HepG2 (cell line): ENCODE results near the gene FAM222B. TPM values are rescaled to one million over a fixed set of nuclear protein-coding genes. Genes with fewer than 3 reads are reported as not detected.

Source experiments
- ARNT ChIP-seq: fragments of 450-650 bp; IDR thresholded peaks from 2 replicates; pipeline ENCODE4 v1.6.1; 2017
- BHLHE40 ChIP-seq: IDR thresholded peaks from 2 replicates; pipeline ENCODE4 v1.6.1; 2011; ENCODE audit warnings: low read length, improper control_type of control experiment
- CBFB ChIP-seq: sonication (generic); formaldehyde crosslinking; IDR thresholded peaks from 2 replicates; pipeline ENCODE4 v1.4.0; 2020; ENCODE audit warnings: missing genetic modification reagents
- CENPT ChIP-seq: sonication (generic); formaldehyde crosslinking; IDR thresholded peaks from 2 replicates; pipeline ENCODE4 v1.8.0; 2022; ENCODE audit warnings: low read depth, mild to moderate bottlenecking, moderate library complexity, missing genetic modification reagents
- GATAD2A ChIP-seq: IDR thresholded peaks from 2 replicates; pipeline ENCODE4 v1.6.1; 2016
- KDM4B ChIP-seq: sonication (generic); formaldehyde crosslinking; IDR thresholded peaks from 2 replicates; pipeline ENCODE4 v1.4.0; 2020; ENCODE audit warnings: missing genetic modification reagents
- NPAS2 ChIP-seq: sonication (generic); formaldehyde crosslinking; IDR thresholded peaks from 2 replicates; pipeline ENCODE4 v1.8.0; 2022; ENCODE audit warnings: mild to moderate bottlenecking, missing genetic modification reagents, borderline replicate concordance
- SMAD3 ChIP-seq: sonication (generic); formaldehyde crosslinking; IDR thresholded peaks from 2 replicates; pipeline ENCODE4 v1.4.0; 2020; ENCODE audit warnings: missing genetic modification reagents
- SP1 ChIP-seq, 2 experiments: fragments of 450-650 bp in 1 of 2; sonication (generic) in 1 of 2; formaldehyde crosslinking in 1 of 2; IDR thresholded peaks; 2 replicates each; pipeline versions ENCODE4 v1.4.0 to v1.6.1; 2016 to 2020; ENCODE audit warnings: missing genetic modification reagents in 1 of 2
- SSRP1 ChIP-seq: IDR thresholded peaks from 2 replicates; pipeline ENCODE4 v1.6.1; 2016; ENCODE audit warnings: control low read depth
- TARDBP ChIP-seq: sonication (generic); formaldehyde crosslinking; IDR thresholded peaks from 2 replicates; pipeline ENCODE4 v1.8.0; 2022; ENCODE audit warnings: mild to moderate bottlenecking, missing genetic modification reagents
- TEAD3 ChIP-seq: optimal IDR thresholded peaks from 2 replicates; pipeline ENCODE3; 2016; ENCODE audit warnings: borderline replicate concordance
- TFDP2 ChIP-seq: sonication (generic); formaldehyde crosslinking; IDR thresholded peaks from 2 replicates; pipeline ENCODE4 v1.4.0; 2020; ENCODE audit warnings: missing genetic modification reagents
- YEATS2 ChIP-seq: sonication (generic); formaldehyde crosslinking; IDR thresholded peaks from 2 replicates; pipeline ENCODE4 v1.4.0; 2020; ENCODE audit warnings: missing genetic modification reagents, borderline replicate concordance
- ZBTB34 ChIP-seq: sonication (generic); formaldehyde crosslinking; IDR thresholded peaks from 2 replicates; pipeline ENCODE4 v1.8.0; 2022; ENCODE audit warnings: mild to moderate bottlenecking, missing genetic modification reagents
- ZNF264 ChIP-seq: sonication (generic); formaldehyde crosslinking; IDR thresholded peaks from 2 replicates; pipeline ENCODE4 v1.4.0; 2020; ENCODE audit warnings: missing genetic modification reagents
- ZNF501 ChIP-seq: sonication (generic); formaldehyde crosslinking; IDR thresholded peaks from 2 replicates; pipeline ENCODE4 v1.5.1; 2020; ENCODE audit warnings: mild to moderate bottlenecking, moderate library complexity, missing genetic modification reagents
- ZNF615 ChIP-seq: sonication (generic); formaldehyde crosslinking; IDR thresholded peaks from 2 replicates; pipeline ENCODE4 v1.5.0; 2020; ENCODE audit warnings: mild to moderate bottlenecking, missing genetic modification reagents, borderline replicate concordance
- polyA plus RNA-seq, 8 experiments: library from polyadenylated mRNA; depleted of rRNA in 3 of 8; stranded (reverse) in 7 of 8; unstranded in 1 of 8; fragments of >200 nt; fragmentation: Illumina TruSeq in 4 of 8; extraction: Trizol in 4 of 8; gene quantifications; 2 replicates each; pipeline versions ENCODE4 v1.2.1 to v1.2.3, GENCODE V29; 2011 to 2016; ENCODE audit warnings: low read depth in 4 of 8, missing spikeins in 1 of 8, mixed read lengths in 1 of 8; ENCODE audit not compliant: insufficient read depth in 1 of 8
- total RNA-seq, 5 experiments: library from RNA; depleted of rRNA; stranded (reverse); fragments of >200 nt; fragmentation: Illumina TruSeq; extraction: Trizol; gene quantifications; 2 replicates each; pipeline ENCODE4 v1.2.3, GENCODE V29; 2016; ENCODE audit warnings: low read depth in 1 of 5
- TF ChIP-seq, protein P1 (sequence below): sonication (generic); formaldehyde crosslinking; IDR thresholded peaks from 2 replicates; pipeline ENCODE4 v1.8.1; 2022; ENCODE audit warnings: mild to moderate bottlenecking, missing genetic modification reagents
- TF ChIP-seq, protein P2 (sequence below): sonication (generic); formaldehyde crosslinking; IDR thresholded peaks from 2 replicates; pipeline ENCODE4 v1.4.0; 2020; ENCODE audit warnings: low read depth, missing genetic modification reagents

The FAM222B gene
- total and polyA plus RNA-seq, 2 of the 13 experiments (the other 11 are each of a cell fraction or from before 2014, with no cell fraction given): 3.5 to 7.3 TPM

- no peak for TF ChIP-seq ZNF615 (CRISPR knock-in tag)
- TF ChIP-seq ZNF501 (CRISPR knock-in tag): peak; percentile 50; the same call in 1 of the 2 replicates
- TF ChIP-seq YEATS2 (CRISPR knock-in tag): peak; percentile 71; the same call in 1 of the 2 replicates
- no peak for TF ChIP-seq ZBTB34 (CRISPR knock-in tag)
- TF ChIP-seq SP1 (IDR thresholded peaks at IDR 0.05): no peak
- TF ChIP-seq SP1 (CRISPR knock-in tag; IDR thresholded peaks at IDR 0.05): no peak; the same call in 1 of the 2 replicates
- TF ChIP-seq NPAS2: no peak
- 0 out of 2 replicates have a peak, but pooled peaks have one; percentile 25 for TF ChIP-seq KDM4B (CRISPR knock-in tag)
- TF ChIP-seq, protein P1, sequence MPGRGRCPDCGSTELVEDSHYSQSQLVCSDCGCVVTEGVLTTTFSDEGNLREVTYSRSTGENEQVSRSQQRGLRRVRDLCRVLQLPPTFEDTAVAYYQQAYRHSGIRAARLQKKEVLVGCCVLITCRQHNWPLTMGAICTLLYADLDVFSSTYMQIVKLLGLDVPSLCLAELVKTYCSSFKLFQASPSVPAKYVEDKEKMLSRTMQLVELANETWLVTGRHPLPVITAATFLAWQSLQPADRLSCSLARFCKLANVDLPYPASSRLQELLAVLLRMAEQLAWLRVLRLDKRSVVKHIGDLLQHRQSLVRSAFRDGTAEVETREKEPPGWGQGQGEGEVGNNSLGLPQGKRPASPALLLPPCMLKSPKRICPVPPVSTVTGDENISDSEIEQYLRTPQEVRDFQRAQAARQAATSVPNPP (CRISPR knock-in tag): no peak
- peak; percentile 53 for TF ChIP-seq TEAD3 (CRISPR knock-in tag)
- peak; percentile 93 for TF ChIP-seq SSRP1 (CRISPR knock-in tag)
- TF ChIP-seq TFDP2 (CRISPR knock-in tag): 0 out of 2 replicates have a peak, but pooled peaks have one; percentile 36
- TF ChIP-seq GATAD2A (CRISPR knock-in tag): peak; percentile 49; the same call in 1 of the 2 replicates
- no peak for TF ChIP-seq CENPT (CRISPR knock-in tag)
- no peak for TF ChIP-seq CBFB
- no peak for TF ChIP-seq ARNT
- peak; percentile 7 for TF ChIP-seq TARDBP (CRISPR knock-in tag)
- TF ChIP-seq, protein P2, sequence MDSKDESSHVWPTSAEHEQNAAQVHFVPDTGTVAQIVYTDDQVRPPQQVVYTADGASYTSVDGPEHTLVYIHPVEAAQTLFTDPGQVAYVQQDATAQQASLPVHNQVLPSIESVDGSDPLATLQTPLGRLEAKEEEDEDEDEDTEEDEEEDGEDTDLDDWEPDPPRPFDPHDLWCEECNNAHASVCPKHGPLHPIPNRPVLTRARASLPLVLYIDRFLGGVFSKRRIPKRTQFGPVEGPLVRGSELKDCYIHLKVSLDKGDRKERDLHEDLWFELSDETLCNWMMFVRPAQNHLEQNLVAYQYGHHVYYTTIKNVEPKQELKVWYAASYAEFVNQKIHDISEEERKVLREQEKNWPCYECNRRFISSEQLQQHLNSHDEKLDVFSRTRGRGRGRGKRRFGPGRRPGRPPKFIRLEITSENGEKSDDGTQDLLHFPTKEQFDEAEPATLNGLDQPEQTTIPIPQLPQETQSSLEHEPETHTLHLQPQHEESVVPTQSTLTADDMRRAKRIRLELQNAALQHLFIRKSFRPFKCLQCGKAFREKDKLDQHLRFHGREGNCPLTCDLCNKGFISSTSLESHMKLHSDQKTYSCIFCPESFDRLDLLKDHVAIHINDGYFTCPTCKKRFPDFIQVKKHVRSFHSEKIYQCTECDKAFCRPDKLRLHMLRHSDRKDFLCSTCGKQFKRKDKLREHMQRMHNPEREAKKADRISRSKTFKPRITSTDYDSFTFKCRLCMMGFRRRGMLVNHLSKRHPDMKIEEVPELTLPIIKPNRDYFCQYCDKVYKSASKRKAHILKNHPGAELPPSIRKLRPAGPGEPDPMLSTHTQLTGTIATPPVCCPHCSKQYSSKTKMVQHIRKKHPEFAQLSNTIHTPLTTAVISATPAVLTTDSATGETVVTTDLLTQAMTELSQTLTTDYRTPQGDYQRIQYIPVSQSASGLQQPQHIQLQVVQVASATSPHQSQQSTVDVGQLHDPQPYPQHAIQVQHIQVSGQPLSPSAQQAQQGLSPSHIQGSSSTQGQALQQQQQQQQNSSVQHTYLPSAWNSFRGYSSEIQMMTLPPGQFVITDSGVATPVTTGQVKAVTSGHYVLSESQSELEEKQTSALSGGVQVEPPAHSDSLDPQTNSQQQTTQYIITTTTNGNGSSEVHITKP (CRISPR knock-in tag): no peak
- TF ChIP-seq ZNF264: peak; percentile 51; the same call in 1 of the 2 replicates
- no peak for TF ChIP-seq BHLHE40
- TF ChIP-seq SMAD3 (CRISPR knock-in tag): peak; percentile 82; the same call in 1 of the 2 replicates
Measured at GRCh38 chr17:28750178-28751047, 92.2 kb downstream of the FAM222B start (continued).
